Placental epithelial cell (primary cell): ENCODE results near the gene APLP1. TPM values are rescaled to one million over a fixed set of nuclear protein-coding genes. Genes with fewer than 3 reads are reported as not detected.

Experiments used
- small RNA-seq: library from RNA; depleted of rRNA; stranded (forward); fragments of <200 nt; gene quantifications from one replicate; pipeline ENCODE3, GENCODE V24; 2012
- total RNA-seq: library from RNA; depleted of rRNA; stranded (reverse); fragments of >200 nt; gene quantifications from 2 replicates; pipeline ENCODE4 v1.2.3, GENCODE V29; 2012

The APLP1 gene
- 5.5 and 9.1 TPM in 2 replicates for total RNA-seq

DNA sequence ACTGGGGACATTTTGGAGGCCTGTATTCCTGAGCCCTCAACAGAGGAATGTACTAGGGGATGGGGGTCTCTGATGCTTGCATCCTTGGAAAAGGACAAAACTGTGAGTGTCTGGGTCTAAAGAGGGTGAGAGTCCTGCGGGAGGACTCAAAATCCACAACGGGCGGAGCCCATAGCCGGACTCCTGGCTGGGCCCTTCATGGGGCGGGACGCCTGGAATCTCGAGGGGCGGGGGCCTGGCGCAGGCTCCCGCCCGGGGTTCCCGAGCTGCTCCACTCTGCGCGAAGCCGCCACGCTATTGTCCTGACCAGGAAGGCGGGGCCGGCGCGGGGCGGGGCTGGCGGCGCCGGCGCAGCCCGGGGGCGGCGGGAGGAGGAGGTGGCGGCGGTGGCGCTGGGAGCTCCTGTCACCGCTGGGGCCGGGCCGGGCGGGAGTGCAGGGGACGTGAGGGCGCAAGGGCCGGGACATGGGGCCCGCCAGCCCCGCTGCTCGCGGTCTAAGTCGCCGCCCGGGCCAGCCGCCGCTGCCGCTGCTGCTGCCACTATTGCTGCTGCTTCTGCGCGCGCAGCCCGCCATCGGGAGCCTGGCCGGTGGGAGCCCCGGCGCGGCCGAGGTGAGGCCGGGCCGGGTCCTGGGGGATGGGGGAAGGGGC is at the start of gene APLP1:
Gene APLP1 (plus strand): TSS at position 403 of the 651 bp plus-strand sequence. CDS start 63 bp downstream, at position 466.

GRCh38 chr19:35852029-35852780 is 16.2 kb upstream of the APLP1 start, which contains the start of gene NPHS1:
Gene NPHS1 (minus strand): TSS chr19:35852504. CDS start chr19:35851837, 667 bp downstream.

DNA sequence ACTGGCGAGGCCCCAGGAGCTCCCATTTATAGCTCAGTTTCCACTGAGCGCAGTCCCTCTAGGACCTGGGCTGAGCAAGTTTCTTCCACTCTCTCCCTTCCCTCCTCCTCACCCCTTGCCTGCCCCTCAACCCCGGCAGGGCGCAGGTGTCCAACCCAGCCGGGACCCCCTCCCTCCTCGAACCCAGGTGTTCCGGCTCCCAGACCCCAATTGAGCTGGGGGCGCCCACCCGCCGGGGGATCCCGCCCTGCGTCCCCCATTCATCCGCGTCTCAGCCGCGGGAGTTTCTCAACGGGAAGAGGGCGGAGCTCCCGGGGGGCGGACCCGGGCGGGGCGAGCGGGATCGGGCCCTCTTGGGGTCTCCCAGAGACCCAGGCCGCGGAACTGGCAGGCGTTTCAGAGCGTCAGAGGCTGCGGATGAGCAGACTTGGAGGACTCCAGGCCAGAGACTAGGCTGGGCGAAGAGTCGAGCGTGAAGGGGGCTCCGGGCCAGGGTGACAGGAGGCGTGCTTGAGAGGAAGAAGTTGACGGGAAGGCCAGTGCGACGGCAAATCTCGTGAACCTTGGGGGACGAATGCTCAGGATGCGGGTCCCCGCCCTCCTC is 11.7 kb upstream of the APLP1 start, which contains the start of gene KIRREL2:
Gene KIRREL2 (plus strand): TSS at position 366 of the 604 bp plus-strand sequence. CDS start 209 bp downstream, at position 575.

DNA sequence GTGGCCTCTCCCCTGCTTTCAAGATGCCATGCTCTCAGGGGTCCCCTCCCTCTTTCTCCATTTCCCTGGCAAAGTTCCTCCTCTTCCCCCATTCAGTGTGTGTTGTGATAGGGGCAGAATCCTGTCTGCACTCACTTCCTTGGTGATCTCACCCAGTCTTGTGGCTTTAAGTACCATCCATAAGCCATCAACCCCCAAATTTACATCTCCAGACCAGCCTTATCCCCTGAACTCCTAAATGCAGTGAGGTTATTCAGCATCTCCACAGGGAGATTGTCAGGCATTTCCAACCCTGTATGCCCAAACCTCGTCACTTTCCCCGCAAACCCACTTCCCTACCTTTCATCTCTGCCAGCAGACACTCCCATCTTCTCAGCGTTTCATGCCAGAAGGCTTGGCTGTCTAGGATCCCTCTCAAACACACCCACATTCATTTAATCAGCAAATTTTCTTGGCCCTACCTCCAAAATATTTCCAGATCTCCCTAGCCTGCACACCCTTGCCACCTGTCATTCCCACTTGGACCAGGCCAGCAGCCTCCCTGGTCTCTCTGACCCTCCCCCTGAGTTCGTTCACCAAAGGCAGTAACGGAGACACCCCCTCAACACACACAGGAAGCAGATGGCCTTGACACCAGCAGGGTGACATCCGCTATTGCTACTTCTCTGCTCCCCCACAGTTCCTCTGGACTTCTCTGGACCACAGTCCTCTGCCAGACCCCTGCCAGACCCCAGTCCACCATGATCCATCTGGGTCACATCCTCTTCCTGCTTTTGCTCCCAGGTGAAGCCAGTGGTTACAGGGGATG is 33.7 kb downstream of the APLP1 start, which contains the start of gene HCST:
Gene HCST (plus strand): TSS at position 676 of the 808 bp plus-strand sequence. CDS start 65 bp downstream, at position 741.

DNA sequence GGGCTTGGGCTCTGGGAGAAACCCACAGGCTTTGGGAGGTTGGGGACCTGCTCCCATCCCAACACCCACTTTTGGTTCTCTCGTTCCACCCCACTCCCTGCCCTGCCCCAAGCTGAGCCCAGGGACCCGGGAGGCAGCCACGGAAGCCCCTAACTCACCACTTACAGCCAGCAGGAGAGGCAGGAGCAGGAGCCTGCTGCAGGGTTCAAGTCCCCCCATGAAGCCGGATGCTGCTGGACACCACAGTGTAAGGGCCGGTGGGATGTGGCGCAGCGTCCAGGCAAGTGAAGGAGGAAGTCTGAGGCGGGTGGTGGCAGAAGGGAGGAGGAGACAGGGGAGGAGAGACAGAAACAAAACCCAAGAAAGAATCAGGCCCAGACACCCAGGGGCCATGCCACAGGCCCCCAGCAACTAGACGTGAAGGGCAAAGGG is 39.7 kb downstream of the APLP1 start, which contains the start of gene TYROBP:
Gene TYROBP (minus strand): TSS at position 286 of the 432 bp plus-strand sequence. CDS start 67 bp downstream, at position 219.

Small RNA genes lying within 50 kb of the gene (small RNA-seq; reads per million reads assigned to genes)
- gene RN7SL402P: not detected

Other genes with a start within 250 kb of the APLP1 start
- 49.5 and 79.6 TPM in 2 replicates for gene RBM42, start 239.5 kb upstream of the APLP1 start, total RNA-seq
- 0.79 TPM in 1 of 2 replicates, not detected in the other for gene ETV2, start 226.8 kb upstream of the APLP1 start, total RNA-seq
- 268 and 559 TPM in 2 replicates for gene COX6B1, start 220.3 kb upstream of the APLP1 start, total RNA-seq
- gene UPK1A, start 202.1 kb upstream of the APLP1 start, total RNA-seq: 0.39 TPM in 1 of 2 replicates, not detected in the other
- not detected in 2 replicates for gene ZBTB32, start 164.0 kb upstream of the APLP1 start, total RNA-seq
- gene KMT2B, start 150.6 kb upstream of the APLP1 start, total RNA-seq: 9.7 and 14.5 TPM in 2 replicates
- gene IGFLR1, start 126.1 kb upstream of the APLP1 start, total RNA-seq: 2.0 and 3.5 TPM in 2 replicates
- gene U2AF1L4, start 123.2 kb upstream of the APLP1 start, total RNA-seq: 12.7 and 18.8 TPM in 2 replicates
- 13.7 TPM in 2 replicates for gene PSENEN, start 122.9 kb upstream of the APLP1 start, total RNA-seq
- 41.9 and 45.1 TPM in 2 replicates for gene LIN37, start 120.0 kb upstream of the APLP1 start, total RNA-seq
- 4.3 and 22.8 TPM in 2 replicates for gene HSPB6, start 111.5 kb upstream of the APLP1 start, total RNA-seq
- gene PROSER3, start 110.4 kb upstream of the APLP1 start, total RNA-seq: 20.0 and 28.6 TPM in 2 replicates
- gene ARHGAP33, start 93.0 kb upstream of the APLP1 start, total RNA-seq: 8.7 and 14.5 TPM in 2 replicates
- gene PRODH2, start 55.7 kb upstream of the APLP1 start, total RNA-seq: not detected in 2 replicates
- not detected in 2 replicates for gene NPHS1, start 16.1 kb upstream of the APLP1 start, total RNA-seq
- 0.39 TPM in 1 of 2 replicates, not detected in the other for gene KIRREL2, start 11.7 kb upstream of the APLP1 start, total RNA-seq
- 5.6 and 16.5 TPM in 2 replicates for gene NFKBID, start 32.0 kb downstream of the APLP1 start, total RNA-seq
- 3.1 and 3.5 TPM in 2 replicates for gene HCST, start 34.0 kb downstream of the APLP1 start, total RNA-seq
- gene TYROBP, start 39.7 kb downstream of the APLP1 start, total RNA-seq: not detected in 2 replicates
- 8.6 and 11.6 TPM in 2 replicates for gene LRFN3, start 67.8 kb downstream of the APLP1 start, total RNA-seq
- gene SDHAF1, start 126.6 kb downstream of the APLP1 start, total RNA-seq: 17.4 and 22.4 TPM in 2 replicates
- gene SYNE4, start 140.2 kb downstream of the APLP1 start, total RNA-seq: 8.5 and 10.2 TPM in 2 replicates
- gene ALKBH6, start 145.6 kb downstream of the APLP1 start, total RNA-seq: 11.0 and 18.3 TPM in 2 replicates
- 6.3 and 13.0 TPM in 2 replicates for gene CLIP3, start 164.3 kb downstream of the APLP1 start, total RNA-seq
- 5.5 and 8.1 TPM in 2 replicates for gene THAP8, start 185.7 kb downstream of the APLP1 start, total RNA-seq
- 14.1 and 17.5 TPM in 2 replicates for gene WDR62, start 186.3 kb downstream of the APLP1 start, total RNA-seq
- not detected in 2 replicates for gene OVOL3, start 242.6 kb downstream of the APLP1 start, total RNA-seq
- gene POLR2I, start 246.3 kb downstream of the APLP1 start, total RNA-seq: 55.5 and 82.8 TPM in 2 replicates
- 173 and 337 TPM in 2 replicates for gene TBCB, start 246.9 kb downstream of the APLP1 start, total RNA-seq